Measurements from ENCODE around the gene JAKMIP1.
"Not testable (repeated sequence)": the region's sequence is repeated elsewhere in the genome, so short reads cannot be mapped to it uniquely, and the experiment has no call there.

Gene JAKMIP1

GRCh38 chr4:6228158-6229067 lies 28.1 kb upstream of the JAKMIP1 start:
- no peak for DNase-seq

GRCh38 chr4:6227412-6228157 lies 27.2 kb upstream of the JAKMIP1 start:
- DNase-seq: no peak

- no peak for DNase-seq
Measured at GRCh38 chr4:6226506-6226905, 26.2 kb upstream of the JAKMIP1 start.

GRCh38 chr4:6225469-6225868 lies 25.1 kb upstream of the JAKMIP1 start:
- no peak for DNase-seq

- no peak for DNase-seq
Measured at GRCh38 chr4:6224735-6225134, 24.4 kb upstream of the JAKMIP1 start.

GRCh38 chr4:6222761-6223292 lies 22.5 kb upstream of the JAKMIP1 start:
- DNase-seq: no peak

- DNase-seq: no peak
Measured at GRCh38 chr4:6221851-6222760, 21.8 kb upstream of the JAKMIP1 start.

GRCh38 chr4:6221301-6221850 lies 21.0 kb upstream of the JAKMIP1 start:
- DNase-seq: no peak

- DNase-seq: no peak
Measured at GRCh38 chr4:6217716-6218381, 17.5 kb upstream of the JAKMIP1 start.

GRCh38 chr4:6216588-6216987 lies 16.2 kb upstream of the JAKMIP1 start:
- DNase-seq: no peak

- no peak for DNase-seq
Measured at GRCh38 chr4:6209921-6210320, 9.6 kb upstream of the JAKMIP1 start.

GRCh38 chr4:6209291-6209690 lies 8.9 kb upstream of the JAKMIP1 start:
- not testable (repeated sequence) for DNase-seq

- no peak for DNase-seq
Measured at GRCh38 chr4:6208416-6208815, 8.1 kb upstream of the JAKMIP1 start.

- no peak for DNase-seq
Measured at GRCh38 chr4:6207602-6208001, 7.3 kb upstream of the JAKMIP1 start.

- DNase-seq: no peak
Measured at GRCh38 chr4:6206771-6207290, 6.5 kb upstream of the JAKMIP1 start.

- no peak for DNase-seq
Measured at GRCh38 chr4:6205973-6206372, 5.6 kb upstream of the JAKMIP1 start.

- DNase-seq: no peak
Measured at GRCh38 chr4:6205567-6205931, 5.2 kb upstream of the JAKMIP1 start.

- no peak for DNase-seq
Measured at GRCh38 chr4:6204871-6205566, 4.7 kb upstream of the JAKMIP1 start.

- DNase-seq: no peak
Measured at GRCh38 chr4:6204098-6204497, 3.7 kb upstream of the JAKMIP1 start.

GRCh38 chr4:6201580-6202091 lies 1.3 kb upstream of the JAKMIP1 start:
- peak in 1 of 5 donors; percentile 61 for DNase-seq

GRCh38 chr4:6200922-6201362 lies 593 bp upstream of the JAKMIP1 start:
- DNase-seq: peak in 1 of 5 donors; percentile 46

Measured in T-helper 1 cell (primary cell).